ENCODE measurements around the gene IRAK1. TPM values are rescaled to one million over a fixed set of nuclear protein-coding genes. Genes with fewer than 3 reads are reported as not detected.

IRAK1 gene
- total and polyA plus RNA-seq, 2 of the 13 experiments (the other 11 are each of a cell fraction or from before 2014, with no cell fraction given), result 57.7 to 77.3 TPM

GRCh38 chrX:154037754-154038153 lies 18.1 kb upstream of the IRAK1 start:
- no TSS peak for BruUV-seq (replicated peaks)
- H3K36me3 ChIP-seq (replicated peaks in 1 of 2; ENCODE audit: control insufficient read depth in 1 of 2, insufficient read depth in 2 of 2, low read length in 2 of 2), result no peaks in the 10 kb centered on the region; a peak in 1 of 5 replicates
- no peaks in the 10 kb centered on the region for H4K20me1 ChIP-seq (ENCODE audit: insufficient read depth, low read length)
- peaks cover 37% of the 10 kb centered on the region for H3K4me1 ChIP-seq (ENCODE audit: insufficient read depth, low read length)
- in situ Hi-C loops (cut with HindIII; ENCODE audit: extremely low pct_ligation_motif_present, low pct_unique_long_range_greater_than_20kb) (no loop called here), intact Hi-C loops (cut with micrococcal nuclease; ENCODE audit: unreplicated experiment) (no loop called here)
- no peaks in the 10 kb centered on the region for H3K9me3 ChIP-seq (ENCODE audit: low read length)
- ChIA-PET POLR2A (interaction anchor here (0.9 to 1.3 kb wide), 6 partner anchors 10 to 64 kb away, joined by 3 to 4 read pairs (median 3); no protein-coding TSS in a partner anchor), CTCF (ENCODE audit: low intra/inter-chr PET ratio, low total read pairs) (no interaction called here)
- ATAC-seq (peak; percentile 92), DNase-seq (ENCODE audit: low spot score) (peak; percentile 73), FAIRE-seq (peak; percentile 98)
- H2AFZ ChIP-seq (ENCODE audit: low read length), result no peak overlapping the region
- WGBS (ENCODE audit: low lambda C conversion rate), result 5% methylated on average over 5 of the region's 5 CpGs
- H3K27ac ChIP-seq (ENCODE audit: extremely low read length, insufficient read depth, low read length), result peak overlapping the region; percentile 58
- peaks cover 16% of the 10 kb centered on the region for H3K79me2 ChIP-seq (ENCODE audit: insufficient read depth, low read length)
- H3K27me3 ChIP-seq (ENCODE audit: control insufficient read depth in 1 of 2, insufficient read depth in 2 of 2, low read length in 2 of 2), result no peaks in the 10 kb centered on the region
- H3K4me2 ChIP-seq (ENCODE audit: low read depth, low read length), result peak overlapping the region; percentile 53
- H3K9ac ChIP-seq (ENCODE audit: insufficient read depth, low read depth, low read length), result no peak overlapping the region
- no peak overlapping the region for H3K4me3 ChIP-seq (replicated peaks in 1 of 3; ENCODE audit: insufficient read depth in 1 of 3, low read depth in 2 of 3, low read length in 3 of 3)
- TF ChIP-seq, protein P1, sequence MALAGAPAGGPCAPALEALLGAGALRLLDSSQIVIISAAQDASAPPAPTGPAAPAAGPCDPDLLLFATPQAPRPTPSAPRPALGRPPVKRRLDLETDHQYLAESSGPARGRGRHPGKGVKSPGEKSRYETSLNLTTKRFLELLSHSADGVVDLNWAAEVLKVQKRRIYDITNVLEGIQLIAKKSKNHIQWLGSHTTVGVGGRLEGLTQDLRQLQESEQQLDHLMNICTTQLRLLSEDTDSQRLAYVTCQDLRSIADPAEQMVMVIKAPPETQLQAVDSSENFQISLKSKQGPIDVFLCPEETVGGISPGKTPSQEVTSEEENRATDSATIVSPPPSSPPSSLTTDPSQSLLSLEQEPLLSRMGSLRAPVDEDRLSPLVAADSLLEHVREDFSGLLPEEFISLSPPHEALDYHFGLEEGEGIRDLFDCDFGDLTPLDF (CRISPR knock-in tag; IDR thresholded peaks at IDR 0.05), result no peak
- TF ChIP-seq GABPB1 (CRISPR knock-in tag; IDR thresholded peaks at IDR 0.05) (no peak), PCBP1 (IDR thresholded peaks at IDR 0.05; ENCODE audit: borderline replicate concordance, low read depth, low read length) (no peak), NR1H2 (CRISPR knock-in tag; IDR thresholded peaks at IDR 0.05; ENCODE audit: borderline replicate concordance, low read depth) (no peak), SAP130 (CRISPR knock-in tag; IDR thresholded peaks at IDR 0.05; ENCODE audit: low read depth) (peak; percentile 65), GLMP (CRISPR knock-in tag; IDR thresholded peaks at IDR 0.05; ENCODE audit: borderline replicate concordance) (no peak), HNRNPK (IDR thresholded peaks at IDR 0.05; ENCODE audit: low read depth, low read length, poor library complexity, severe bottlenecking) (no peak), HNF4G (IDR thresholded peaks at IDR 0.05; ENCODE audit: borderline replicate concordance, low read depth, low read length) (peak; percentile 65; the same call in 1 of the 2 replicates), HNF4G (CRISPR knock-in tag; IDR thresholded peaks at IDR 0.05; ENCODE audit: borderline replicate concordance, low read depth) (no peak), ZNF644 (CRISPR knock-in tag; IDR thresholded peaks at IDR 0.05; ENCODE audit: low read depth) (no peak), IRF2 (CRISPR knock-in tag; IDR thresholded peaks at IDR 0.05) (0 out of 2 replicates have a peak, but pooled peaks have one; percentile 21), REL (CRISPR knock-in tag; conservative IDR thresholded peaks at IDR 0.05) (no peak), TEAD3 (CRISPR knock-in tag; optimal IDR thresholded peaks at IDR 0.05; ENCODE audit: borderline replicate concordance) (peak; percentile 54), TFDP1 (CRISPR knock-in tag; IDR thresholded peaks at IDR 0.05; ENCODE audit: borderline replicate concordance) (0 out of 2 replicates have a peak, but pooled peaks have one; percentile 20), TFAP4 (IDR thresholded peaks at IDR 0.05; ENCODE audit: borderline replicate concordance, low read depth) (peak; percentile 47; the same call in 1 of the 2 replicates)
- TF ChIP-seq, protein P2, sequence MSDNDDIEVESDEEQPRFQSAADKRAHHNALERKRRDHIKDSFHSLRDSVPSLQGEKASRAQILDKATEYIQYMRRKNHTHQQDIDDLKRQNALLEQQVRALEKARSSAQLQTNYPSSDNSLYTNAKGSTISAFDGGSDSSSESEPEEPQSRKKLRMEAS (IDR thresholded peaks at IDR 0.05), result peak; percentile 65
- TF ChIP-seq, protein P3, sequence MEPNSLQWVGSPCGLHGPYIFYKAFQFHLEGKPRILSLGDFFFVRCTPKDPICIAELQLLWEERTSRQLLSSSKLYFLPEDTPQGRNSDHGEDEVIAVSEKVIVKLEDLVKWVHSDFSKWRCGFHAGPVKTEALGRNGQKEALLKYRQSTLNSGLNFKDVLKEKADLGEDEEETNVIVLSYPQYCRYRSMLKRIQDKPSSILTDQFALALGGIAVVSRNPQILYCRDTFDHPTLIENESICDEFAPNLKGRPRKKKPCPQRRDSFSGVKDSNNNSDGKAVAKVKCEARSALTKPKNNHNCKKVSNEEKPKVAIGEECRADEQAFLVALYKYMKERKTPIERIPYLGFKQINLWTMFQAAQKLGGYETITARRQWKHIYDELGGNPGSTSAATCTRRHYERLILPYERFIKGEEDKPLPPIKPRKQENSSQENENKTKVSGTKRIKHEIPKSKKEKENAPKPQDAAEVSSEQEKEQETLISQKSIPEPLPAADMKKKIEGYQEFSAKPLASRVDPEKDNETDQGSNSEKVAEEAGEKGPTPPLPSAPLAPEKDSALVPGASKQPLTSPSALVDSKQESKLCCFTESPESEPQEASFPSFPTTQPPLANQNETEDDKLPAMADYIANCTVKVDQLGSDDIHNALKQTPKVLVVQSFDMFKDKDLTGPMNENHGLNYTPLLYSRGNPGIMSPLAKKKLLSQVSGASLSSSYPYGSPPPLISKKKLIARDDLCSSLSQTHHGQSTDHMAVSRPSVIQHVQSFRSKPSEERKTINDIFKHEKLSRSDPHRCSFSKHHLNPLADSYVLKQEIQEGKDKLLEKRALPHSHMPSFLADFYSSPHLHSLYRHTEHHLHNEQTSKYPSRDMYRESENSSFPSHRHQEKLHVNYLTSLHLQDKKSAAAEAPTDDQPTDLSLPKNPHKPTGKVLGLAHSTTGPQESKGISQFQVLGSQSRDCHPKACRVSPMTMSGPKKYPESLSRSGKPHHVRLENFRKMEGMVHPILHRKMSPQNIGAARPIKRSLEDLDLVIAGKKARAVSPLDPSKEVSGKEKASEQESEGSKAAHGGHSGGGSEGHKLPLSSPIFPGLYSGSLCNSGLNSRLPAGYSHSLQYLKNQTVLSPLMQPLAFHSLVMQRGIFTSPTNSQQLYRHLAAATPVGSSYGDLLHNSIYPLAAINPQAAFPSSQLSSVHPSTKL (CRISPR knock-in tag; IDR thresholded peaks at IDR 0.05), result 0 out of 2 replicates have a peak, but pooled peaks have one; percentile 30

Data from HepG2 (cell line).